Stimulated activated CD4-positive, alpha-beta T cell treated with anti-CD3 and anti-CD28 coated beads, TNF-alpha, amount 100 ng/mL, for 4 hours (primary cell): ENCODE measurements around the gene ACVRL1.

Experiments
- DNase-seq, 3 experiments: peaks; one replicate each; pipeline ENCODE4 v3.0.0-alpha.2; 2020; ENCODE audit warnings: low read depth in 3 of 3

The ACVRL1 gene

GRCh38 chr12:51898506-51898905 lies 8.8 kb upstream of the ACVRL1 start:
- DNase-seq, result no peak

DNA sequence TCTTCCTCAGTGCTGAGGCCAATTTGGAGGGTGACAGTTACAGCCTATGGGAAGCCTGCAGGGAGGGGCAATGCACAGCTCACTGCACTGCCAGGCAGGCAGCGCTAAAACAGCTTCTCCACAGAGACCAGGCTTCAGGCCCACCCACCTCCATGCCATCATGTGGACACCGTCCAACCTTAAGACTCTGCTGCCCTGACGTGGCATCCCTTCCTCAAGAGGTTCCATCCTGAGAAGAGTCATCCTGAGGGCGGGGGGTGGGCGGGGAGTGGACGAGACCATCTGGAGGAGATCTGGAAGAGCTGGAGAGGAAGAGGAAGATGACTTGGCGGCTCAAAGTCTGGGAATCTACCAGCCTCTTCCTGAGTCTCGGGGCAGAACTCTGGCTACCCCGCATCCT lies 8.4 kb upstream of the ACVRL1 start:
- no peak for DNase-seq

DNA sequence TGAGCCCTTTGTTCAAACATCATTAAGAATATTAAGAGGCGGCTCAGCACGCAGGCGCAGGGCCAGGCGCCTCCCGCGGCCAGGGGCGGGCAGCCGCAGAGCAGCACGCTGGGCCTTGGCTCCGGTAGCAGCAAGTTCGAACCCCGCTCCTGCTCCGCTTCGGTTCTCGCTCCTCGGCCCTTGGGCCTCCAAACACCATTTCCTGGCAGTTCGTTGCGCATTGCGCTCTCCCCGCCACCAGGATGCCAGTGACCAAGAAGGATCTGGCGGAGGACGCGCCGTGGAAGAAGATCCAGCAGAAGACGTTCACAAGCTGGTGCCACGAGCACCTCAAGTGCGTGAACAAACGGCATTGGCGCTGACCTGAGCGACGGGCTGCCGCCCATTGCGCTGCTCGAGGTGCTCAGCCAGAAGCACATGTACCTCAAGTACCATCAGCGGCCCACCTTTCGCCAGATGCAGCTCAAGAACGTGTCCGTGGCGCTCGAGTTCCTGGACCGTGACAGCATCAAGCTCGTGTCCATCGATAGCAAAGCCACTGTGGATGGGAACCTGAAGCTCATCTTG lies 6.9 kb upstream of the ACVRL1 start:
- DNase-seq, result no peak

DNA sequence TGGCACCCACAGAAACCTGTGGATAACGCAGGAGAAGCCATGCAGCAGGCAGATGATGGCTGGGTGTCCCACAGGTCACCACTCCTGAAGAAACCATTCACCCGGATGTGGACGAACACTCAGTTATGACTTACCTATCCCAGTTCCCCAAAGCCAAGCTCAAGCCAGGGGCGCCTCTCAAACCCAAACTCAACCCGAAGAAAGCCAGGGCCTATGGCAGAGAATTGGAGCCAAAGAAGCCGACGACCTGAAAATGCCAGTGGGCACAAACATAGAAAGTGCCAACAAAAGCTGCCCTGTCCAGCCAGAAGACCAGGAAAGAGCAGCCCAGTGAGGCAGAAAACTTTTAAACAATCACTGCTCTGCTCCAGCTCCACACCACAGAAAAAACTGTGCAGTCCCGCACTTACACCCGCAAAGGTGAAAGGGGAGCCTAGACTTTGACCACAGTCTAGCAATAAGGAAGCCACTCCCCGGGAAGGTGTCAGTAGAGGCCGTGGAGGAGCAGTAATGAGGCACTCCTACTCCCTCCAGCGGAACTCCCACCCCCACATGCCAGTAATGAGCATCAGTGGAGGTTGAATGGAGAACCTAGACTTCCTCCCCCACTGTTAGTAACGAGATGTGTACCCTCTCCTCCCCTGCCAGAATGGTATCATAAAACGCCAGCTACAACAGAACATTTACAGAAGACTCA lies 6.0 kb upstream of the ACVRL1 start:
- DNase-seq, result no peak

- DNase-seq, result no peak
These were observed 5.4 kb upstream of the ACVRL1 start for GRCh38 chr12:51901881-51902280.

DNA sequence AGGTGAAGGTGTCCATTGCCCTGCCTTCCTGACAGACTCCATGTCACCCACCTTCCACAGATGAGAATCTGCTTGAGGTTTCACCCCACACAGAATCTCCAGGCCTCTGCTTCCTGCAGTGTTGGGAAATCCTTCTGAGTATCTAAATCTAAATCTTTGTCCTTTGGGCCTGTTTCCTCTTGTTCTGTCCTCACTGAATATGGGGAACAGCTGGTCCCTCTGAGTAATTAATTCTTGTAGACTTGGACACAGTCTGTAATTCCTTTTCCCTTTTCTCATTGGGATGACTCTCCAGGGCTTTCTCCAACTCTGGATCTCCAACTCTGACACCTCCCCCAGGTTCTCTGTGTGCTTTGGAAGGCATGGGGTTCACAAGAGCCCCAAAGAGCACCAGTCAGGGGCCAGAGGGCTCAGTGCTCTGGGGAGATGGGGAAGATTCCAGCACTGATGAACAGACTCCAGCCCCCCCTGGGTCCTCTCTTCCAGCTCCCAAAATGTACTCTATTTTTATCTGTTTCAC lies 2.3 kb upstream of the ACVRL1 start:
- no peak for DNase-seq

DNA sequence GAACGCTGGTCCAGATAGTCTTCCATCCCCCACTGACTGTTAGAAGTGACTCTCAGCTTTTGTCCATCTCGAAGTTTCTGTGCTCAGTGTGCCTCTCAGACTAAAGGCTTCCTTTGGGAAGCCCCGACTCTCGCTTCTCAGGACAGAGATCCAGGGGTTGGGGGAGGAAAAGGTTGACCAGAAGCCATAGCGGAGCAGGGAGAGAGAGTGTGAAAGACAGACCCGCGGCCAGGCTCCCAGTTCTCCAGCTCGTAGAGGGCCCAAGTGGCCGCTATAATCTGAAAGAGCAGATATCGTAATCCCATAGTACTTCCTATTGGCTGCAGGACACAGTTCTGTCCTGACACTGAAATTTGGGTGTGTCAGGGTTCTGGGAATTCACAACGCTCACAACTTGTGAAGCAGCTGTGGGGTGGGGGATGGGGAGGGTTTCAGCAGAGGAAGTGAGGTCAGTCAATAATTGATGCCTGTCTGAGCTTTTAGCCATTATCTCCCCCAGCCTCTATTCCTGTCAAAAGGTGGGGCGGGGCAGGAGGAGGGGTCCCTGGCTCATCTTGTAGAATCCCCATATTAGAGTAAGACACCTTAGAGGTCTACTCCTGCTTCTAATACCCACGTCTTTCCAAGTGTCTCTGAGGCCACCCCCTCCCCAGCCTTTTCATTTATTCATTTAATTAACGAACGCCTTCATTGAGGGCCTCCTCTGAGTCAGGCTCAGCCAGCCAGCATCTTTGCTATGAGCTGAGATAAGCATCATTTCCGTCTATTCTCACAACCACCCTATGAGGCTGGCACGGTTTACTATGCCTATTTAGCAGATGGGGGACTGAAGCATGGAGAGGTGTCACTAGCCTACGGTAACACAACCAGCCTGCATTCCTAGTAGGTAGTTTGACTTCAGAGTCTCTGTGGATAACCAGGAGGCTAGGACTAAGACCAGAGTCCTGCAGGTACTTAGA lies 1.6 kb upstream of the ACVRL1 start:
- DNase-seq, result no peak

DNA sequence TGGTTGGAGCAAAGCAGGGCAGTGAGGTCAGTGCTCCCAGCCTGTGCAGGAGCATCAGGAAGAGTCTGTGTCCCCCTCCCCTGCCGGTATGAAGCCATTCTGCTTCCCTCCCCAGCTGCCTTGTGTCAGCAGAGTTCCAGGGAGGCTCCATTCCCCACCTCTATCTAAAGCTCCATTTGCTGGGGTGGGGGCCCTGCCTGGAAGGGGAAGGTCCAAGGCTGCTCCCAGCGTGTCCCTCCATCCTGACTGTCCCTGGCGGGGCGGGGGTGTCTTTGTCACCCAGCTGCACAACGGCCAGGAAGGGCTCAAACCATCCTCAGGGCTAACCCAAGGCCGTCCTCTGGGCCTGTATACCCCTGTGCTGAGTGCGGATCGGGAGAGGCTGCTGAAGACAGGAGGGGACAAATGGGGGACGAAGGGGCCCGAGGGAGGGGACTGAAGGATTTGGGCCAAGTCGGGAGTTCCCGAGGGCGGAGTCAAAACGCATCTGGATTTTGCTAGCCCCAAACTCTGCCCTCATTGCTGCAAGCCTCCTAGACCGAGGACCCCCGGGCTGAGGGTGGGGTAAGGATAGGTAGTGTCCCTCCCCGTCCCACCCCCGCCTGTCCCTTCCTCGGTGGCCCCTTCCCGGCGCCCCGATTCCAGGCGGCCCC lies 748 bp upstream of the ACVRL1 start:
- no peak for DNase-seq

DNA sequence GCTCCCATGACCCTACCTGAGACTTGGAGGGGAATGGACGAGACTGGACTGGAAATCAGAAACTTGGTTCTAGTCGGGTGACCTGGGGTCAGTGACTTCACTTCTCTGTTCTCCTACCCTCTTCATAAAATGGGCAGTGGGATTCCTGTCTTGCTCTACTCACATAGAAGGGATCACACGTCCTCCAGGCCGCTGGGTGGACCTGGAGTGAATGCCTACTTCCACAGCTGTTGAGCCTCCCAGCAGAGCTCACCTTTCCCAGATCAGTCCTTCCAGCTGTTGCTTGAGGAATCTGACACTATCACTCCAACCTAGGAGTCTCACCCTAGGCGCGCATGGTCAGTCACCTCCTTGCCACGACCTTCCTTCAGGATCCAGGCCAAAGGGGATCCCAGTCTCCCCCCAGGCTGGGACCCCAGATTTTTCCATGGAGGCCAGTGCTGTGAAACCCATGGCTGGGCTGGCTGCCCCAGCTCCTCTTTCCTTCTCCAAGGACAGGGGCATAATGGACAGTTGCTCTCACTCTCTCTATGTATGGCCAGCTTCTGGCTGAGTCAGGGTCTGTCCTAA lies 637 bp downstream of the ACVRL1 start:
- DNase-seq, result no peak

DNA sequence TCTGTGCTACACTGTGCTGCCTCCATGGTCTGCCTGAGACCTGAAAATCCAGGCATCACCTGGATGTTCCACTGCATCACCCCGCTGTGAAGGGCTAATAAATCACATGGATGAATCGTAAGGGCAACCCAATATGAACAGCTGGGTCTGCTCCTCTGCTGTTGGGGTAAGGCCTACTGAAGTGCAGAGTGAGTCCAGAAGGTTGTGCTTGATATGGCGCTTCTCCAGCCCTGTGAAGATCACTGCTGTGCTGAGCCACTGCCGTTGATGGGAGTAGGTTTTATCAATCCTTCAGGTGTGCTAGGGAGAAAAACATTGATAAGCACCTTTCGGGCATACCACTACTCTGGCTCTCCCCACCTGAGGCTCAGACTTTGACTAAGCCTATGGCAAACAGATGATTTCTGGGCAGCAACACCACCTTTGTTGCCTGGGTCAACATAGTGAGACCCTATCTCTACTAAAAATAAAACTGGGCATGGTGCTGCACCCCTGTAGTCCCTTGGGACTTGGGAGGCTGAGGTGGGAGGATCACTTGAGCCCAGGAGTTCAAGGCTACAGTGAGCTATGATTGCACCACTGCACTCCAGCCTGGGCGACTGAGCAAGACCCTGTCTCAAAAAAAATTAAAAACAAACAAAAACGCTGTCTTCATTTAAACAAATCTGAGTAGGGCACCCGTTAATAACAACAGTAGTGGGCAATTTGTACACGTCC lies 1.7 kb downstream of the ACVRL1 start:
- no peak for DNase-seq

DNA sequence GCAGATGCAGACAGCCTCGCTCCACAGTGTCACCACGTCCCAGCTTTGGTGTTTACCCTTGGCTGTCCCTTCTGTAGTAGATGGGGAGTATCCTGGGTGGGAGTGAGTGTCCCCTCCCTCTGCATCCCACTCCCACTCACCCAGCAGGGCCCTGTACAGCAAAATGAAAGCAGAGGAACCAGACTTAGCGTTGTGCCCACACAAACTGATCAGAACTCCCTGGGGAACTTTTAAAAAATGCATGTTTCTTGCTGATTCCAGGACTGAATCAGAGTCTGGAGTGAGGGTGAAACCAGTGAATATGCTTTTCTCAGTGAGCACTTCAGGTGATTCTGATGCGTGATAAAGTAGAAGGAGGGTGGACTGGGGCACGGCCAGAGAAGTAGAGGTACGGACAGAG lies 2.9 kb downstream of the ACVRL1 start:
- no peak for DNase-seq

- no peak for DNase-seq
These were observed 3.4 kb downstream of the ACVRL1 start for GRCh38 chr12:51910691-51911090.

DNA sequence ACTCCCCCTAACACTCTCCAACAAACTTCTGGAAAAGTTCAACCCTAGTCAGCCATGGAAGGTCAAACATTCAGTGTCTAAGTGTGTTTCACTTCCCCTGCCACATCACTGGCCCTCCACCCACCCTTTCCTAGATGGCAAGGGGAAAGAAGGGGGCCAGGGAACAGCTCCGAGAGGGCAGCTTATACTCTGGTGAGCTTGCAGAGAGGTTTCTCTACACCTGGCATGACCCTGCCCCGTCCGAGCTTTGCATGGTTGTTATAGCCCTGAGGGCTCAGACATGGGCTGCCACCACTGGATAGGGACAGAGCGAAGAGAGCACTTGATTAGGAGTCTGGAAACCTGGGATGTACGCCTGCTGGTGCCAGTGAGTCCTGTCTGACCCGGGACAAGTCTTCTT lies 4.0 kb downstream of the ACVRL1 start:
- no peak for DNase-seq

DNA sequence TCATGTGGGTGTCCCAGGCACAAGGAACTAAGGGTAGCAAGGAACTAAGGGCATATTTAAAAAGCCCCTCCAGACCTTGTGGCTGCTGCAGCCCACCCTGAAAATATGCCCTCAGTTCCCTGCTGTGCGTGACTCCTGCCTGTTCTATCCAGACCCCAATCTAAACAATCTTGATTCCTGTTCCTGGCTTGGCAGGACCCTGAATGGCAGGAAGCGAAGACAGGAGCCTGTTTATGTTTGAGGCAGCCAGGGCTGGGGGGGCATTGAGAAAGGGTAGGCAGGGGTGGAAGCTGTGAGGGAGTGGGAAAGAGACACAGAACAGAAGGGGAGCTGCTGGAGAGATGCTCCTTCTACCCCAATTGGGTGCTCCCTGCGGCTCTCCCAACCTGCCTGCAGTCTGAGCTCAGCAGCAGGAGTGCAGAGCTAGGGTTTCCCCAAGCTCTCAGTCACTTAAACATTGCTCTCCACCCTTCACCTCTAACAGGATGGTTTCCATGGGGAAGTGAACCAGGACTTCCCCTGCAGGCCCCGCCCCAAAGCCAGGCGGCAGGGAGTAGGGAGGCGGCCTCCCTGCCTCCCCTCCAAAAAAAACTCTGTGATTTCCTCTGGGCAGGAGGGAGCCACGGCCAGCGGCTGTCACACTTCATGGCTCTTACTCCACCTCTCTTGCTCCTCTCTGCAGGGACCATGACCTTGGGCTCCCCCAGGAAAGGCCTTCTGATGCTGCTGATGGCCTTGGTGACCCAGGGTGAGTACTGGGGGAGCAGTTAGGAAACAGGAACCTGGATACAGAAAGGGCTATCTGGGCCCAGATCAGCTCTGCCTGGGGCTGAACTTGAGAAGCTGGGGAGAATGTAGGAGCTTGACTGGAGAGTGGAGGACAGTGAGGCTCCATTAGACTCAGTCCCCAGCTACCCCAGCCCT lies 4.7 kb downstream of the ACVRL1 start:
- no peak for DNase-seq

DNA sequence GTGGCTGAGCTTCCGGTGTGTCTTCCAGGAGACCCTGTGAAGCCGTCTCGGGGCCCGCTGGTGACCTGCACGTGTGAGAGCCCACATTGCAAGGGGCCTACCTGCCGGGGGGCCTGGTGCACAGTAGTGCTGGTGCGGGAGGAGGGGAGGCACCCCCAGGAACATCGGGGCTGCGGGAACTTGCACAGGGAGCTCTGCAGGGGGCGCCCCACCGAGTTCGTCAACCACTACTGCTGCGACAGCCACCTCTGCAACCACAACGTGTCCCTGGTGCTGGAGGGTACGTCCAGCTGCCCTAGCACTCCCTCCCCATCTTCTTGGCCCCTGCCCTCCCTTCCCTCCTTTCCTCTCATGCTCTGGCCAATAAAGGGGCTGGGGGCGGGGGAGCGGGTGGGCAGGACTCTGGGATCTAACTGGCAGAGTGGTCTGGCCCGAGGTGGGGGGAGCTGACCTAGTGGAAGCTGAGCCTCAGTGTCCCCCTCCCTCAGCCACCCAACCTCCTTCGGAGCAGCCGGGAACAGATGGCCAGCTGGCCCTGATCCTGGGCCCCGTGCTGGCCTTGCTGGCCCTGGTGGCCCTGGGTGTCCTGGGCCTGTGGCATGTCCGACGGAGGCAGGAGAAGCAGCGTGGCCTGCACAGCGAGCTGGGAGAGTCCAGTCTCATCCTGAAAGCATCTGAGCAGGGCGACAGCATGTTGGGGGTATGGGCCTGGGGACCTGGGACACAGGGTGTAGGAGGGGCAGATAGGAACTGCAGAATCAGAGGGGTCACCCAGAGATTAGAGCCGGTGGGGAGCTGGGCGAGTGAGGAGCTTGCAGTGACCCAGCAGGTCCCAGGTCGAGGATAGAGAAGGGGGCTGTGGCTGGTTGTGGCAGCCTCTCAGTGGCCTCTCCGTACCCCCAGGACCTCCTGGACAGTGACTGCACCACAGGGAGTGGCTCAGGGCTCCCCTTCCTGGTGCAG lies 6.0 kb downstream of the ACVRL1 start:
- no peak for DNase-seq

DNA sequence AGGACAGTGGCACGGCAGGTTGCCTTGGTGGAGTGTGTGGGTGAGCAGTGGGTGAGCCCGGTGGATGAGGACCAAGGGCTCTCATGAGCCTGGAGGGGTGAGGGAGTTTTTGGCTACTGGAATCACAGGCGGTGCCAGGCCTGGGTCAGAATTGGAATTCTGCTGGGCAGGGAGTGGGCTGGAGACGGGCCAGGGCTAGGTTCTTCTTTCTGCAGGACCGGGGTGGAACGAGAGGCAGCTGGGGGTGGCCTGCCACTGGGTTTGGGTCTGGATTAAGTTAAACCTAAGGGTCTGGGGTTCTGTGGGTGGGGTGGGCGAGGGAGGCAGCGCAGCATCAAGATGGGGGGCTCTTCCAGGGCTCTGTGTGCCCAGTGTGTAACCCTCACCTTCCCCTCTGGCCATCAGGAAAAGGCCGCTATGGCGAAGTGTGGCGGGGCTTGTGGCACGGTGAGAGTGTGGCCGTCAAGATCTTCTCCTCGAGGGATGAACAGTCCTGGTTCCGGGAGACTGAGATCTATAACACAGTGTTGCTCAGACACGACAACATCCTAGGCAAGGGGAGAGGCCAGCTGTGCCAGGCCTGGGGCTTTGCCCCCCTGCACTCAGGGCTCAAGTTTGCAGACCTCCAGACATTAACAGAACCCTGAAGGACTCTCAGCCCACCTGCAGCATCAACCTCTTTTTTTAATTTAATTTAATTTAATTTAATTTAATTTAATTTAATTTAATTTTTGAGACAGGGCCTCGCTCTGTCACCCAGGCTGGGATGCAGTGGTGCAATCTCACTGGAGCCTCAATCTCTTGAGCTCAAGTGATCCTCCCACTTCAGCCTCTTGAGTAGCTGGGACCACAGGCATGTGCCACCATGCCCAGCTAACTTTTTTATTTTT lies 7.0 kb downstream of the ACVRL1 start:
- DNase-seq, result no peak

GRCh38 chr12:51915003-51915625 lies 7.8 kb downstream of the ACVRL1 start:
- no peak for DNase-seq
